SK-N-SH (cell line): Measurements from ENCODE around the gene EPHB2. TPM values are rescaled to one million over a fixed set of nuclear protein-coding genes. Genes with fewer than 3 reads are reported as not detected.
A peak's percentile ranks its signal among the peaks of the same experiment; 100 is the strongest.

Source experiments
- CTCF ChIA-PET: fragments of 300-600, 350-600 bp; formaldehyde crosslinking; extraction: SDS; loops from one replicate; lab custom pipeline; 2021; lab: Yijun Ruan, JAX
- POLR2A ChIA-PET: fragments of 350-600 bp; sonication (Branson Sonifier 250); formaldehyde crosslinking; extraction: SDS; loops from one replicate; lab custom pipeline; 2020; ENCODE audit warnings: antibody characterized with exemption, inconsistent platforms; lab: Yijun Ruan, JAX
- DNase-seq: peaks from one replicate; pipeline ENCODE4 v3.0.0; 2012
- H2AFZ ChIP-seq: fragments of 200-600 bp; sonication (generic); 2 replicates; pipeline ENCODE4 v1.8.1; 2016; ENCODE audit warnings: antibody characterized with exemption, mild to moderate bottlenecking, low read depth
- H3F3A ChIP-seq: fragments of 200-600 bp; sonication (generic); replicated peaks from 2 replicates; pipeline ENCODE3; 2016; ENCODE audit warnings: antibody characterized with exemption, mild to moderate bottlenecking; ENCODE audit not compliant: insufficient read depth
- H3K27ac ChIP-seq, 2 experiments: fragments of 200-500 bp in 1 of 2; fragments of 200-600 bp in 1 of 2; sonication (Bioruptor generic) in 1 of 2; sonication (generic), shearing (Covaris generic) in 1 of 2; 2 replicates each; pipeline versions ENCODE4 v1.5.1 to v1.6.1; 2014 to 2016; ENCODE audit warnings: low read depth in 2 of 2, inconsistent platforms in 1 of 2, low read length in 1 of 2, mild to moderate bottlenecking in 1 of 2, mixed read lengths in 1 of 2
- H3K27me3 ChIP-seq: fragments of 200-600 bp; sonication (generic), shearing (Covaris generic); 2 replicates; pipeline ENCODE4 v1.6.1; 2016; ENCODE audit warnings: mixed run types; ENCODE audit not compliant: insufficient read depth
- H3K36me3 ChIP-seq, 2 experiments: fragments of 200-500 bp in 1 of 2; fragments of 200-600 bp in 1 of 2; sonication (Bioruptor generic) in 1 of 2; sonication (generic) in 1 of 2; replicated peaks in 1 of 2; 2 replicates each; pipeline versions ENCODE3 to v1.5.1; 2014 to 2016; ENCODE audit warnings: low read length in 1 of 2, mild to moderate bottlenecking in 1 of 2; ENCODE audit not compliant: insufficient read depth in 2 of 2, control insufficient read depth in 1 of 2
- H3K4me1 ChIP-seq, 2 experiments: fragments of 200-500 bp in 1 of 2; fragments of 200-600 bp in 1 of 2; sonication (Bioruptor generic) in 1 of 2; sonication (generic), shearing (Covaris generic) in 1 of 2; 2 replicates each; pipeline versions ENCODE4 v1.5.1 to v1.6.1; 2014 to 2016; ENCODE audit warnings: low read depth in 1 of 2, low read length in 1 of 2, mixed run types in 1 of 2; ENCODE audit not compliant: insufficient read depth in 2 of 2, control insufficient read depth in 1 of 2
- H3K4me2 ChIP-seq: fragments of 200-600 bp; sonication (generic), shearing (Covaris generic); 2 replicates; pipeline ENCODE4 v1.6.1; 2017; ENCODE audit warnings: mixed run types
- H3K4me3 ChIP-seq, 2 experiments: fragments of 200-500 bp in 1 of 2; fragments of 200-600 bp in 1 of 2; sonication (Bioruptor generic) in 1 of 2; sonication (generic), shearing (Covaris generic) in 1 of 2; 2 replicates each; pipeline versions ENCODE4 v1.5.1 to v1.8.1; 2014 to 2016; ENCODE audit warnings: low read depth in 2 of 2, inconsistent platforms in 1 of 2, low read length in 1 of 2, mild to moderate bottlenecking in 1 of 2, mixed read lengths in 1 of 2, moderate library complexity in 1 of 2
- H3K79me2 ChIP-seq: fragments of 200-600 bp; sonication (generic); 2 replicates; pipeline ENCODE4 v1.8.1; 2017; ENCODE audit warnings: mild to moderate bottlenecking; ENCODE audit not compliant: insufficient read depth
- H3K9ac ChIP-seq: fragments of 200-600 bp; sonication (generic); 2 replicates; pipeline ENCODE4 v1.6.1; 2017; ENCODE audit warnings: mixed run types
- H3K9me2 ChIP-seq: fragments of 200-600 bp; sonication (generic); 2 replicates; pipeline ENCODE4 v1.6.1; 2017; ENCODE audit warnings: mixed run types
- H3K9me3 ChIP-seq: fragments of 200-600 bp; sonication (generic); 2 replicates; pipeline ENCODE4 v1.6.1; 2017; ENCODE audit warnings: mixed run types, mild to moderate bottlenecking, moderate library complexity
- H4K20me1 ChIP-seq: fragments of 200-600 bp; sonication (generic); 2 replicates; pipeline ENCODE4 v1.6.1; 2017; ENCODE audit warnings: mild to moderate bottlenecking, mixed run types; ENCODE audit not compliant: insufficient read depth
- CHD2 ChIP-seq: fragments of 150-350 bp; IDR thresholded peaks from 2 replicates; pipeline ENCODE4 v1.6.1; 2018; ENCODE audit warnings: low read length; ENCODE audit not compliant: partially characterized antibody
- CTCF ChIP-seq: fragments of 200-600 bp; sonication (generic); IDR thresholded peaks from 2 replicates; pipeline ENCODE4 v1.6.1; 2017; ENCODE audit warnings: antibody characterized with exemption, mild to moderate bottlenecking, moderate library complexity
- ELF1 ChIP-seq: IDR thresholded peaks from 2 replicates; pipeline ENCODE4 v1.4.0; 2012
- FOSL2 ChIP-seq: IDR thresholded peaks from 2 replicates; pipeline ENCODE4 v1.4.0; 2012; ENCODE audit warnings: low read depth, mild to moderate bottlenecking, moderate library complexity, borderline replicate concordance
- GATA2 ChIP-seq: sonication (generic); formaldehyde crosslinking; IDR thresholded peaks from 2 replicates; pipeline ENCODE4 v1.5.0; 2020; ENCODE audit warnings: mild to moderate bottlenecking, missing genetic modification reagents
- IRF3 ChIP-seq: fragments of 150-350 bp; IDR thresholded peaks from 2 replicates; pipeline ENCODE4 v1.6.1; 2016; ENCODE audit warnings: mild to moderate bottlenecking, low read depth, low read length
- JUND ChIP-seq: IDR thresholded peaks from 2 replicates; pipeline ENCODE4 v1.4.0; 2012
- MAX ChIP-seq: IDR thresholded peaks from 2 replicates; pipeline ENCODE4 v1.4.0; 2012; ENCODE audit warnings: low read depth
- MEF2A ChIP-seq: IDR thresholded peaks from 2 replicates; pipeline ENCODE4 v1.4.0; 2012; ENCODE audit warnings: low read depth, borderline replicate concordance
- MXI1 ChIP-seq: IDR thresholded peaks from 2 replicates; pipeline ENCODE4 v1.6.1; 2012; ENCODE audit warnings: mild to moderate bottlenecking, low read depth, low read length, improper control_type of control experiment
- NFIC ChIP-seq: IDR thresholded peaks from 2 replicates; pipeline ENCODE4 v1.4.0; 2012; ENCODE audit warnings: borderline replicate concordance
- NRF1 ChIP-seq: IDR thresholded peaks from 2 replicates; pipeline ENCODE4 v1.6.1; 2012; ENCODE audit warnings: low read depth, mild to moderate bottlenecking, low read length
- POLR2AphosphoS5 ChIP-seq: IDR thresholded peaks from 2 replicates; pipeline ENCODE4 v1.6.1; 2012; ENCODE audit warnings: low read depth, low read length
- RAD21 ChIP-seq: IDR thresholded peaks from 2 replicates; pipeline ENCODE4 v1.6.1; 2012; ENCODE audit warnings: mild to moderate bottlenecking, low read length
- RCOR1 ChIP-seq: fragments of 150-350 bp; IDR thresholded peaks from 2 replicates; pipeline ENCODE4 v1.6.1; 2017; ENCODE audit warnings: antibody characterized with exemption, low read length
- RXRA ChIP-seq: IDR thresholded peaks from 2 replicates; pipeline ENCODE4 v1.4.0; 2012; ENCODE audit warnings: low read depth, mild to moderate bottlenecking, borderline replicate concordance
- SIN3A ChIP-seq: IDR thresholded peaks from 2 replicates; pipeline ENCODE4 v1.6.1; 2012; ENCODE audit warnings: low read depth, mild to moderate bottlenecking, low read length, moderate library complexity, borderline replicate concordance
- SMC3 ChIP-seq: IDR thresholded peaks from 2 replicates; pipeline ENCODE4 v1.6.1; 2012; ENCODE audit warnings: low read depth, low read length, improper control_type of control experiment
- TAF1 ChIP-seq: IDR thresholded peaks from 2 replicates; pipeline ENCODE4 v1.6.1; 2012; ENCODE audit warnings: low read depth, mild to moderate bottlenecking, low read length, moderate library complexity, borderline replicate concordance
- TCF12 ChIP-seq: IDR thresholded peaks from 2 replicates; pipeline ENCODE4 v1.4.0; 2012
- TEAD4 ChIP-seq: IDR thresholded peaks from 2 replicates; pipeline ENCODE4 v1.4.0; 2012; ENCODE audit warnings: mild to moderate bottlenecking, borderline replicate concordance; ENCODE audit not compliant: insufficient read depth
- USF1 ChIP-seq: IDR thresholded peaks from 2 replicates; pipeline ENCODE4 v1.4.0; 2012; ENCODE audit warnings: low read depth, borderline replicate concordance
- WGBS: methylation state at CpG from one replicate; pipeline ENCODE4 v1.1.6; 2017; ENCODE audit warnings: low lambda C conversion rate; 5-methylcytosine and 5-hydroxymethylcytosine counted together
- polyA plus RNA-seq, 3 experiments: library from polyadenylated mRNA; depleted of rRNA; stranded (reverse); fragments of >200 nt; gene quantifications; 2 replicates each; pipeline ENCODE4 v1.2.3, GENCODE V29; 2012

Gene EPHB2
- polyA plus RNA-seq, 1 of the 3 experiments (the other 2 are of a cell fraction) = 25.2 TPM

GRCh38 chr1:22711591-22712501 lies 1.2 kb downstream of the EPHB2 start:
- peak overlapping the region; percentile 69 to 73 for H3K4me3 ChIP-seq
- no peaks in the 10 kb centered on the region for H3K36me3 ChIP-seq
- peak overlapping the region; percentile 67; the same call in 1 of the 2 replicates for H3K9ac ChIP-seq
- DNase-seq = peak; percentile 78
- H2AFZ ChIP-seq = peak overlapping the region; percentile 70
- H3K9me3 ChIP-seq = no peaks in the 10 kb centered on the region
- TF ChIP-seq MXI1 (peak; percentile 34; the same call in 1 of the 2 replicates), TCF12 (no peak), RAD21 (no peak)
- TF ChIP-seq, all 33 proteins: peak for 1
- ChIA-PET CTCF (interaction anchor here (0.6 to 4.0 kb wide), 9 partner anchors 8 to 252 kb away, joined by 3 to 20 read pairs (median 3); no protein-coding TSS in a partner anchor), POLR2A (no interaction called here)
- Histone ChIP-seq H4K20me1 (peaks cover 46% of the 10 kb centered on the region), H3K4me2 (peak overlapping the region; percentile 89), H3K9me2 (no peaks in the 10 kb centered on the region), H3K79me2 (peaks cover 55% of the 10 kb centered on the region), H3F3A (no peaks in the 10 kb centered on the region), H3K27ac (no peak overlapping the region; a peak in 1 of 4 replicates), H3K27me3 (no peaks in the 10 kb centered on the region), H3K4me1 (peaks cover 0 to 35% of the 10 kb centered on the region in 2 experiments; a peak in 1 of 4 replicates)
- WGBS = 76% methylated on average over 17 of the region's 53 CpGs

- DNase-seq = peak; percentile 68
- peak overlapping the region; percentile 8 to 73; a peak in 3 of 4 replicates for H3K4me3 ChIP-seq
- peaks cover 54% of the 10 kb centered on the region for H4K20me1 ChIP-seq
- H3K9ac ChIP-seq = peak overlapping the region; percentile 67; the same call in 1 of the 2 replicates
- 69% methylated on average over 9 of the region's 19 CpGs for WGBS
- no peaks in the 10 kb centered on the region for H3K9me3 ChIP-seq
- no peak overlapping the region for H2AFZ ChIP-seq
- no peaks in the 10 kb centered on the region for H3K9me2 ChIP-seq
- H3K4me1 ChIP-seq = peaks cover 0 to 42% of the 10 kb centered on the region in 2 experiments; a peak in 1 of 4 replicates
- H3K4me2 ChIP-seq = peak overlapping the region; percentile 89
- POLR2A ChIA-PET = no interaction called here
- peaks cover 60% of the 10 kb centered on the region for H3K79me2 ChIP-seq
- no peaks in the 10 kb centered on the region for H3F3A ChIP-seq
- no peaks in the 10 kb centered on the region for H3K27me3 ChIP-seq
- no peak overlapping the region for H3K27ac ChIP-seq
- no peaks in the 10 kb centered on the region for H3K36me3 ChIP-seq
- CTCF ChIA-PET = interaction anchor here (0.9 to 4.0 kb wide), 8 partner anchors 9 to 218 kb away, joined by 3 to 20 read pairs (median 4); no protein-coding TSS in a partner anchor
- TF ChIP-seq CTCF (peak; percentile 18; the same call in 1 of the 2 replicates), USF1 (no peak), MAX (no peak), JUND (no peak), RAD21 (peak; percentile 41), RCOR1 (no peak), GATA2 (CRISPR knock-in tag) (no peak), TEAD4 (no peak), NFIC (peak; percentile 39; the same call in 1 of the 2 replicates), ELF1 (no peak), TAF1 (no peak), POLR2AphosphoS5 (no peak), SMC3 (no peak), SIN3A (no peak), NRF1 (no peak), IRF3 (no peak), FOSL2 (peak; percentile 23; the same call in 1 of the 2 replicates), RXRA (no peak), MEF2A (no peak), CHD2 (no peak)
Measured at GRCh38 chr1:22712502-22713271, 2.0 kb downstream of the EPHB2 start.
